ENCODE data around the gene MESP2.

- no peak for TF ChIP-seq KMT2B (CRISPR knock-in tag; IDR thresholded peaks at IDR 0.05)
- no peak for TF ChIP-seq BORCS8-MEF2B (CRISPR knock-in tag; IDR thresholded peaks at IDR 0.05)
Measured at GRCh38 chr15:89772932-89773583, 3.1 kb upstream of the MESP2 start.
